ENCODE data around the gene FUS.

The FUS gene

DNA sequence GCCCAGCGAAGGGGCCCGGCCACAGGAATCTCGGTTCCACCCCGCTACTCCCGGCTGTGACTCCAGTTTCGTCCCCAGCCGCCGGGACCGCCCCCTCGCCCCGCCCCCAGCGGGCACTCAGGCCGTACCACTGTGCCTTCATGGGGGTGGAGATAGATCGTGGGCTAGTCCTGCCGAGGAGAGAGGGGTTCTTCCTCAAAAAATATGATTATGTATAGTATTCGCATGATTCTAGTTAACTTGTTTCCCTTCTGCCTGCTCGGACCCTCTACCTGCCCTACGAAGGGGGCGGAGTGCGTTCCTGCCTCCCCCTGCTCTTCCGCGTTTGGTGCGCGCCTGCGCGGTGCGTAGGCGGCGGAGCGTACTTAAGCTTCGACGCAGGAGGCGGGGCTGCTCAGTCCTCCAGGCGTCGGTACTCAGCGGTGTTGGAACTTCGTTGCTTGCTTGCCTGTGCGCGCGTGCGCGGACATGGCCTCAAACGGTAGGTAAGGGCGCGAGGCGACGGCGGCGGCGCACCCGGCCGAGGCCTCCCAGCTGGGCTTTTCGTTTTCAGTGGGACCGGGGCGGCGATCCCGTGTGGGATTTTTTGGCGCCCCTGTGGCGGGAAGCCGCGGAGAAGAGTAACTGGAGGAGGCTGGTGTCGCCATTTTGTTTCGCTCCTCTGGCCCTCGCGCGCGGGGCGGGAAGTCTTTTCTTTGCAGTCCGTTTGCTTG, at the start of gene FUS:
TSS of gene FUS (plus strand) at position 393 of the 713 bp plus-strand sequence. CDS start at position 469, 76 bp downstream.
- Histone ChIP-seq H3K36me3 (ENCODE audit: control insufficient read depth in 1 of 2, insufficient read depth in 2 of 2, low read length in 2 of 2) (peaks cover 22 to 26% of the 10 kb centered on the region in 2 donors), H3K4me1 (ENCODE audit: control insufficient read depth in 1 of 2, insufficient read depth in 2 of 2, low read length in 2 of 2) (peaks cover 17 to 31% of the 10 kb centered on the region in 2 donors)

DNA sequence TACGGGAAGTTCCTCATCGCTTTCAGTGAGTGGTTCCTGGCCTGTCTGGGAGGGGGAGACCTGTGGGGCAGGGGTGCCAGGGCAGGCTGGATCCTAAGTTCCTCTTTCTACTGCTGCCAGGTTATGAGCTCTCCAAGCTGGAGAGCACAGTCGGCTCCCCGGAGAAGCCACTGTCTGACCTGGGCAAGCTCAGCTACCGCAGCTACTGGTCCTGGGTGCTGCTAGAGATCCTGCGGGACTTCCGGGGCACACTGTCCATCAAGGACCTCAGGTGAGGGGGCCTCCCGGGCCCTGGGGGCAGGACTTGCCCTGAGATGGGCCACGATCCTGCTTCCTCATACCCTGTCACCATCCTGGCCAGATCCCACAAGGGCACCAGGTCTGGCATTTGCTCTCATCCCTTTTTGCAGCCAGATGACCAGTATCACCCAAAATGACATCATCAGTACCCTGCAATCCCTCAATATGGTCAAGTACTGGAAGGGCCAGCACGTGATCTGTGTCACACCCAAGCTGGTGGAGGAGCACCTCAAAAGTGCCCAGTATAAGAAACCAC, 49.5 kb upstream of the FUS start:
- no peak overlapping the region for H3K4me3 ChIP-seq (ENCODE audit: low read depth in 1 of 2, low read length in 2 of 2)
- H3K27me3 ChIP-seq (ENCODE audit: low read depth, low read length): no peaks in the 10 kb centered on the region
- H3K36me3 ChIP-seq (ENCODE audit: control insufficient read depth in 1 of 2, insufficient read depth in 2 of 2, low read length in 2 of 2): peaks cover 26 to 42% of the 10 kb centered on the region in 2 donors
- peaks cover 6 to 7% of the 10 kb centered on the region in 2 donors for H3K4me1 ChIP-seq (ENCODE audit: control insufficient read depth in 1 of 2, insufficient read depth in 2 of 2, low read length in 2 of 2)
- no peaks in the 10 kb centered on the region for H3K9me3 ChIP-seq (ENCODE audit: control insufficient read depth in 1 of 2, low read length in 2 of 2)
- peak overlapping the region; percentile 94 for H3K27ac ChIP-seq (ENCODE audit: low read length)

More for the DNA sequence above, at the start of gene FUS:
- peak within 1 kb of the TSS; percentile 83 to 93 for H3K4me3 ChIP-seq (ENCODE audit: low read depth in 1 of 2, low read length in 2 of 2)
- peak within 1 kb of the TSS; percentile 94 for H3K27ac ChIP-seq (ENCODE audit: low read length)
- no peaks in the 10 kb centered on the region for H3K9me3 ChIP-seq (ENCODE audit: control insufficient read depth in 1 of 2, low read length in 2 of 2)
- no peaks in the 10 kb centered on the region for H3K27me3 ChIP-seq (ENCODE audit: low read depth, low read length)

DNA sequence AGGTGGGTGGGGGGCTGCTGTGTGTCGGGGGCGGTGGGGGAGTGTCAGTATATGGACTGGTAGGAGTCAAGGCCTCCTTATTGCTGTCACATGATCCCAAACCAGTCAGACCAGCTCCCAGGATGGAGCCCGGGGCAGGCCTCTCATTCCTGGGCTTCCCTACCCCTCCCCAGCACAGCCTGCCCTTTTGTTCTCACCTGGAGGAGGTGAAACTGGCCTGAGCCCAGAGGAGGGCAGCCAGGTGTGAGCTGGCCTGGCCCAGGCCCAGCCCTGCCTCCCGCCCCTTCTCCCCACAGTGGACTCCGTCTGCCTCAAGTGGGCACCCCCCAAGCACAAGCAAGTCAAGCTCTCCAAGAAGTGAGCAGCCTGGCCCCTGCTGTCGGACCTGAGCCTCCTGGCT, 49.0 kb upstream of the FUS start:
- H3K4me3 ChIP-seq (ENCODE audit: low read depth in 1 of 2, low read length in 2 of 2): no peak overlapping the region
- H3K27me3 ChIP-seq (ENCODE audit: low read depth, low read length): no peaks in the 10 kb centered on the region
- H3K36me3 ChIP-seq (ENCODE audit: control insufficient read depth in 1 of 2, insufficient read depth in 2 of 2, low read length in 2 of 2): peaks cover 26 to 39% of the 10 kb centered on the region in 2 donors
- H3K4me1 ChIP-seq (ENCODE audit: control insufficient read depth in 1 of 2, insufficient read depth in 2 of 2, low read length in 2 of 2): peaks cover 6 to 7% of the 10 kb centered on the region in 2 donors
- no peaks in the 10 kb centered on the region for H3K9me3 ChIP-seq (ENCODE audit: control insufficient read depth in 1 of 2, low read length in 2 of 2)
- peak overlapping the region; percentile 94 for H3K27ac ChIP-seq (ENCODE audit: low read length)

DNA sequence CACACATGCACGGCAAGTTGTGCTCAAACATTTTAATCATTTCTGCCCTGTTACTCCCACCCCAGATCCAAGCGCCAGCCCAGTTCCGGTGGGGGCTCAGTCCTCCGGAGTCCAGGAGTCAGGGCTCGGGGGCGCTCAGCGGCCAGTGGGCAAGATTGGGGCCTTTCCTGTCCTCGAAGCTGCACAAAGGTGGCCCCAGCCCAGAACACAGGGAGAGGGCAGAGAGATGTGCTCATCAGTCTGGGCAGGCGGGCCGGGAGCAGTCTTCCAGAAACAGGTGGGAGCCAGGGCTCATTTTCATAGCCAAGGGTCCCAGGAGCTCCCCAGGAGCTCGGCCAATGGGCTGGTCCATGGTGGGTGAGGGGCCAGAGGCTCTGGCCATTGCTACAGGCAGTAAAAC, 48.5 kb upstream of the FUS start:
- Histone ChIP-seq H3K4me1 (ENCODE audit: control insufficient read depth in 1 of 2, insufficient read depth in 2 of 2, low read length in 2 of 2) (peaks cover 6 to 7% of the 10 kb centered on the region in 2 donors), H3K27ac (ENCODE audit: low read length) (peak overlapping the region; percentile 77), H3K9me3 (ENCODE audit: control insufficient read depth in 1 of 2, low read length in 2 of 2) (no peaks in the 10 kb centered on the region), H3K4me3 (ENCODE audit: low read depth in 1 of 2, low read length in 2 of 2) (no peak overlapping the region), H3K27me3 (ENCODE audit: low read depth, low read length) (no peaks in the 10 kb centered on the region), H3K36me3 (ENCODE audit: control insufficient read depth in 1 of 2, insufficient read depth in 2 of 2, low read length in 2 of 2) (peaks cover 26 to 38% of the 10 kb centered on the region in 2 donors)

DNA sequence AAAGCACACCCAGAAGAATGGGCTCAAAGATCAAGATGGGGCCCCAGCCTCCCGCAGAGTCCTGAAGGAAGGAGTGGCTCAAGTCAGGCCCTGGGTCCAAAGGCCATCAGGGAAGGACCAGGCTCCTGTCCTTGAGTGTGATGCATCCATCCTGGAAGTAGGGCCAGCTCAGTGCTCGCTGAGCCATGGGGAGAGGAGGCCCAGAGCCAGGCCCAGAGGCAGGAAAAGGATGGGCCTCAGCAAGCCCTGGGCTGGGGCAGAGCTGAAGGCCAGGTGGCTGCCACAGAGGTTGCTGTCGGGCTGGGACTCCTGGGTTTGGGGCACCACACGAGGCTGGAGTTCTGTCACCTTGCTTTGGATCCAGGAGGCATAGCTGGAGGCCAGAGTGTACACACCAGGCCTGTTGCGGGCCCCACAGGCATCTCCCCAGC, 48.1 kb upstream of the FUS start:
- peak overlapping the region; percentile 77 for H3K27ac ChIP-seq (ENCODE audit: low read length)
- no peaks in the 10 kb centered on the region for H3K27me3 ChIP-seq (ENCODE audit: low read depth, low read length)
- H3K36me3 ChIP-seq (ENCODE audit: control insufficient read depth in 1 of 2, insufficient read depth in 2 of 2, low read length in 2 of 2): peaks cover 26 to 36% of the 10 kb centered on the region in 2 donors
- peaks cover 6 to 7% of the 10 kb centered on the region in 2 donors for H3K4me1 ChIP-seq (ENCODE audit: control insufficient read depth in 1 of 2, insufficient read depth in 2 of 2, low read length in 2 of 2)
- H3K9me3 ChIP-seq (ENCODE audit: control insufficient read depth in 1 of 2, low read length in 2 of 2): no peaks in the 10 kb centered on the region
- no peak overlapping the region for H3K4me3 ChIP-seq (ENCODE audit: low read depth in 1 of 2, low read length in 2 of 2)

DNA sequence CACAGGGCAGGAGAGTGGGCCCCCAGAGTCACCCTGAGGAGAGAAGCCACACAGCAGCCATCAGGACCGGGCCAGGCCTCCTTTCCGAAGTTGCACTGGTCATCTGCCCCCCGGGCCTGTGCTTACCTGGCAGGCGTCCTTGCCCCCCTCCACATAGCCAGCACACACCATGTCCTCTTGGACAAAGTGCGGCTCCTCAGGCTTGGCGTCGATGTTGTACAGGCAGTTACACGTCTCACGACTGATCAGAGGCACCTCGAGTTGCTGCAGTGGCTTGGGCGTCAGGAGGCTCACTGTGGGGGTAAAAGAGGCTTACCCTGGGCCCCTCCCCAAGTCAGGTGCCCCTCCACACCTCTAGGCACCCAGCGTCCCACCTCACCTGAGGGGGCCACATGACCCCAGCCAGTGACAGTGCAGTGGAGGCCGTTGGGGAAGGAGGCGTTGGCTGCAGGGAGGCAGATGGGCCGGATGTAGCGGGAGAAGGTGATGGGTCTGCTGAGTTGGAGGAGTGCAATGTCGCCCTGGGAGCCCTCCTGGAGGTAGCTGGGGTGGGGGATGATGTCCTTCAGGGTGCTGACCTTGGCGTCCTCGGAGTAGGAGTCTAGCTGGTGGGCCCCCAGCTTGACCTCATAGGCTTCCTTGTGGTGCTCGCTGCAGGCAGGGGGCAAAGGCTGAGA, 47.5 kb upstream of the FUS start:
- Histone ChIP-seq H3K27me3 (ENCODE audit: low read depth, low read length) (no peaks in the 10 kb centered on the region), H3K9me3 (ENCODE audit: control insufficient read depth in 1 of 2, low read length in 2 of 2) (no peaks in the 10 kb centered on the region), H3K27ac (ENCODE audit: low read length) (peak overlapping the region; percentile 77), H3K4me1 (ENCODE audit: control insufficient read depth in 1 of 2, insufficient read depth in 2 of 2, low read length in 2 of 2) (peaks cover 6 to 7% of the 10 kb centered on the region in 2 donors), H3K36me3 (ENCODE audit: control insufficient read depth in 1 of 2, insufficient read depth in 2 of 2, low read length in 2 of 2) (peaks cover 20 to 30% of the 10 kb centered on the region in 2 donors), H3K4me3 (ENCODE audit: low read depth in 1 of 2, low read length in 2 of 2) (no peak overlapping the region)

DNA sequence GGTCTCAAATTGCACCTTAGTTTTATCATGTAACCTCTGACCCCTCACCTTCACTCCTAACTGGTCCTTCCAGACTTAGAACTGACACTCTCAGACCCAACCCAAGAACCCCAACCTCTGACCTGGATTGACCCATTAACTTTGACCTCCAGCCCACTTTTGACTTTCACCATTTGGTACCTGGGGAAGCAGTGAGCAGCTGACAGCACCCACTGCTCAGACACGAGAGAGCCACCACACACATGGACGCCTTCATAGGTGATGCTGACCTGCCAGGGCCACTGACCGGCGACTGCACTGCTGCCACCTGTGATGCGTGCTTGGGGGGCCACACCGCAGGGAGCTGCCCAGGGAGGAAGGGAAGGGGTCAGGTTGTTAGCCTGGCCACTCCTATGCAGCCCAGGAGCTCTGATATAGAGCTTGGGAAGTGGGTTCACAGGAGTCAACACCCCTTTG, 46.9 kb upstream of the FUS start:
- Histone ChIP-seq H3K27me3 (ENCODE audit: low read depth, low read length) (no peaks in the 10 kb centered on the region), H3K27ac (ENCODE audit: low read length) (peak overlapping the region; percentile 90), H3K9me3 (ENCODE audit: control insufficient read depth in 1 of 2, low read length in 2 of 2) (no peaks in the 10 kb centered on the region), H3K4me3 (ENCODE audit: low read depth in 1 of 2, low read length in 2 of 2) (peak overlapping the region in 1 of 2 donors; percentile 70), H3K36me3 (ENCODE audit: control insufficient read depth in 1 of 2, insufficient read depth in 2 of 2, low read length in 2 of 2) (peaks cover 15 to 24% of the 10 kb centered on the region in 2 donors), H3K4me1 (ENCODE audit: control insufficient read depth in 1 of 2, insufficient read depth in 2 of 2, low read length in 2 of 2) (peaks cover 6 to 7% of the 10 kb centered on the region in 2 donors)

DNA sequence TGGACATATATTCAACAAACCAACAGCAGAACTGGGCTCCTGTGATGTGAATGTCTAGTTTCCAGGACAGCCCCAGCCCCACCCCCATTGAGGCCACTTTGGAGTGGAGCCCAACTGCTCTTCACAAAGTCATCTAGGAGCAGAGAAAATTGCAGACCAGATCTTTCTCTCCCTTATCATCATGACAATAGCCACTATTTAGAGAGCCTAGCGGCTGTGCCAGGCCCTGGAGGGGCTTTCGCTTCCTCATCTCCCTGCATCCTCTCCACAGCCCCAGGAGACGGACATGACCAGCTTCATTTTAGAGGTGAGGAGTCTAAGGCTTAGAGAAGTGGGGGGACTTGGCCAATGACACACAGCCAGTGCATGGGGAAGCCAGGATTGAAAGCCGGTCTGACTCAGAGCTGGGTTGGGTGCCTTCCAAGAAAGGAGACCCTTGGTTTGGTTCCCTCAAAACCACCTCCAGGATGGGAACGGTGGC, 45.8 kb upstream of the FUS start:
- H3K4me3 ChIP-seq (ENCODE audit: low read depth in 1 of 2, low read length in 2 of 2): peak overlapping the region in 1 of 2 donors; percentile 70
- H3K9me3 ChIP-seq (ENCODE audit: control insufficient read depth in 1 of 2, low read length in 2 of 2): no peaks in the 10 kb centered on the region
- peaks cover 6 to 7% of the 10 kb centered on the region in 2 donors for H3K4me1 ChIP-seq (ENCODE audit: control insufficient read depth in 1 of 2, insufficient read depth in 2 of 2, low read length in 2 of 2)
- no peaks in the 10 kb centered on the region for H3K27me3 ChIP-seq (ENCODE audit: low read depth, low read length)
- H3K36me3 ChIP-seq (ENCODE audit: control insufficient read depth in 1 of 2, insufficient read depth in 2 of 2, low read length in 2 of 2): peaks cover 15 to 24% of the 10 kb centered on the region in 2 donors
- H3K27ac ChIP-seq (ENCODE audit: low read length): peak overlapping the region; percentile 90

DNA sequence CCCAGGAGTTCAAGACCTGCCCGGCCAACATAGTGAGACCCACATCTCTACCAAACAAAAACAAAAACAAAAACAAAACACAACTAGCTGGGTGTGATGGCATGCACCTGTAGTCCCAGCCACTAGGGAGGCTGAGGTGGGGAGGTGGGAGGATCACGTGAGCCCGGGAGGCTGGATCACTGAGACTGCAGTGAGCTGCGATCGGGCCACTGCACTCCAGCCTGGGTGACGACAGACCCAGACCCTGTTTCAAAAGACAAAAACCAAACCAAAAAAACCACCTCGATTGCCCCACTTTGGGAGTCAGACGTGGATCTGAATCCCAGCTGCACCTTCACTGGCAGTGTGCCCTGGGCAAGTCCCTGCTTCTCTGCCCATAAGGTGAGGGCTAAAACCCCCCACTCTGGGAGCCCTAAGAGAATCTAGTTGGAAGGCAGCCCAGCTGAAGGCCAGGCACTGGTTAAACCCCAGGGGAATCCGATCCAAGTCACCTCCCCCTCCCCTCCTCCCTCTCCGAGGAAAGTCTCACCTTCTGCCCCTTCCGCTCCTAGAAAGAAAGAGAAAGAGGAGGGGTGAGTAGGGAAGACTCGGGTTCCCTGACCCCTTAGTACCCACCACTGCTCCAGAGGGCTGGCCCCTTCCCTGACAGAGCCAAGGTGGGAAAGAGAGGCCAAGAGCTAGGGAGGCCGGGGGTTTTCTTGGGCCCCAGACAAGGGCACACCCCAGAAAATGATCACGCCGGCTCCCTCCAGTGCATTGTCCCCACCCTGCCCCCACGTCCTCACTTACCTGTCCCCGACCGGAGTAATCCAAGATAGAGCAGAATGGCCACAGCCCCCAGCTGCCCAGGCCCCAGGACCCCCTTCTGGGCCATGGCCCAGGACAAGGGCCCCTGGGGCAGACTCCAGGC, 45.1 kb upstream of the FUS start:
- Histone ChIP-seq H3K27ac (ENCODE audit: low read length) (peak overlapping the region; percentile 90), H3K36me3 (ENCODE audit: control insufficient read depth in 1 of 2, insufficient read depth in 2 of 2, low read length in 2 of 2) (peaks cover 15 to 24% of the 10 kb centered on the region in 2 donors), H3K4me3 (ENCODE audit: low read depth in 1 of 2, low read length in 2 of 2) (peak overlapping the region in 1 of 2 donors; percentile 70), H3K27me3 (ENCODE audit: low read depth, low read length) (no peaks in the 10 kb centered on the region), H3K4me1 (ENCODE audit: control insufficient read depth in 1 of 2, insufficient read depth in 2 of 2, low read length in 2 of 2) (peaks cover 0 to 7% of the 10 kb centered on the region in 2 donors), H3K9me3 (ENCODE audit: control insufficient read depth in 1 of 2, low read length in 2 of 2) (no peaks in the 10 kb centered on the region)

DNA sequence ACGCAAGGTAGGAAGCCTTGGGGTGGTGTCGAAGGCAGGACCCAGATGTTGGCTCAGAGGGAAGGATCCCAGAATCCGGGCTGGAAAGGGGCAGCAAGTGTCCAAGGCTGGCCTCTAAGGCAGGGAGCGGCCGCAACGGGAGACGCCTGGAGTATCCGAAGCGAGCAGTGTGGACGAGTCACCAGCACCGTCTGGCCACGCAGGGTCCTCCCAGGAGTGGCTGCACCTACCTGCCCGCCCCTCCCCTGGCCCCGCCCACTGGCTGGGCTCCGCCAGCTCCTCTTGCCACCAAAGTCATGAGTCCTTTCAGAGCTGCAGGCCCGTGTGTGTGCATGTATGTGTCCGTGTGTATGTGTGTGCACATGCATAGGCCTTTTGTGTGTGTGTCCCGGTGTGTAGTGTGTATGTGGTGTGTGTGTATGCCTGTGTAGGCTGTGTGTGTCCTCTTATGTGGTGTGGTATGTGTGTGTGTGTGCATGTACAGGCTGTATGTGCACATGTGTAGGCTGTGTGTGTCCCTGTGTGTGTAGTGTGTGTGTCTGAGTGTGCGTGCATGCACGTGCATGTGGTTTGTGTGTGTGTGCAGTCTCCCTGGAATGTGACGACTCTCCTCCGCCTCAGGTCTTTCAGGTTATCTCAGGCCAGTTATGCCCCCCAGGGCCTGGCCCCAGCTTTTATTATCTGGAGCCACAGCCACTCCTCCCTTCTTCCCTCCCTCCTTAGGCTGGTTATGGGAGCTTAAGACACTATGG, 44.2 kb upstream of the FUS start, which contains the start of gene PRSS8:
TSS of gene PRSS8 (minus strand) at position 193 of the 752 bp plus-strand sequence. CDS start 229 bp downstream, outside the sequence.
- peak within 1 kb of the TSS in 1 of 2 donors; percentile 70 for H3K4me3 ChIP-seq (ENCODE audit: low read depth in 1 of 2, low read length in 2 of 2)
- H3K36me3 ChIP-seq (ENCODE audit: control insufficient read depth in 1 of 2, insufficient read depth in 2 of 2, low read length in 2 of 2): peaks cover 11 to 17% of the 10 kb centered on the region in 2 donors
- H3K27ac ChIP-seq (ENCODE audit: low read length): peak within 1 kb of the TSS; percentile 90
- no peaks in the 10 kb centered on the region for H3K9me3 ChIP-seq (ENCODE audit: control insufficient read depth in 1 of 2, low read length in 2 of 2)
- H3K27me3 ChIP-seq (ENCODE audit: low read depth, low read length): no peaks in the 10 kb centered on the region
- H3K4me1 ChIP-seq (ENCODE audit: control insufficient read depth in 1 of 2, insufficient read depth in 2 of 2, low read length in 2 of 2): peaks cover 0 to 9% of the 10 kb centered on the region in 2 donors

Data from muscle layer of duodenum (tissue), 2 donors.